ENCODE data around the gene GRM7.

DNA sequence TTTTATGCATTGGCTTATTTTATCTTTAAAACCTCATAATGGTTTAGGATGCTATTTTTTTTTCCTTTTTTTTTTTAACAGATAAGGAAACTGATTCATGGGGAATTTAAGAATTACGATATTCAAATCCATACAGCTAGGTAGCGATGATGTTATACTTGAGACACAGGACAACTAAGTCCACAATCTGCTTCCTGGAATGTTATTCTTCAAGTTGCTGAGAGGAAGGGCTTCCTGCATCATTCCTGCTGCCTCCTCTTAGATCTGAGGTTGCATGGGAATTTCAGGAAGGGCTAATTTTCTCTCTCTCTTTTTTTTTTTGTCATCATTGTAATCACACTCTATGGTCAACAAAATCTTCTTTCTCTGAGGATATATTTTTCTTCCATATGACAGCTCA, 595.5 kb downstream of the GRM7 start:
- no peak for TF ChIP-seq POLR2A (IDR thresholded peaks at IDR 0.05)
- no peak for TF ChIP-seq POLR2AphosphoS5 (IDR thresholded peaks at IDR 0.05)
